HFFc6 (cell line): ENCODE measurements around the gene PRG3. TPM values are rescaled to one million over a fixed set of nuclear protein-coding genes. Genes with fewer than 3 reads are reported as not detected.

Source experiments
- DNase-seq: peaks from one replicate; pipeline ENCODE4 v3.0.0-alpha.2; 2018
- H3K27ac Mint-ChIP-seq: 2 replicates; pipeline ENCODE4 v1.8.0; 2020; ENCODE audit warnings: mild to moderate bottlenecking, mixed read lengths
- H3K27me3 Mint-ChIP-seq: 2 replicates; pipeline ENCODE4 v1.8.0; 2021; ENCODE audit warnings: mild to moderate bottlenecking, moderate library complexity, mixed read lengths; ENCODE audit not compliant: insufficient read depth
- H3K36me3 Mint-ChIP-seq: 2 replicates; pipeline ENCODE4 v1.8.0; 2021; ENCODE audit warnings: low read depth, mixed read lengths
- H3K4me1 Mint-ChIP-seq: 2 replicates; pipeline ENCODE4 v1.8.0; 2020; ENCODE audit warnings: low read depth, mixed read lengths
- H3K4me3 Mint-ChIP-seq: 2 replicates; pipeline ENCODE4 v1.8.0; 2020; ENCODE audit warnings: mild to moderate bottlenecking, moderate library complexity, mixed read lengths
- H3K9me3 Mint-ChIP-seq: 2 replicates; pipeline ENCODE4 v1.8.0; 2020; ENCODE audit warnings: mild to moderate bottlenecking, mixed read lengths
- total RNA-seq, 6 experiments: library from RNA; stranded (reverse); fragmentation: NEBNext Ultra II Directional; extraction: Animal tissue kit (Norgen Biotek cat#: 25700); gene quantifications; 2 replicates in 1 of 6; 3 replicates in 5 of 6; pipeline ENCODE4 v1.2.3, GENCODE V29; 2021
- TF ChIP-seq, protein P1 (sequence below): fragments of 200-600 bp; sonication (generic); IDR thresholded peaks from 2 replicates; pipeline ENCODE4 v1.5.0; 2021; ENCODE audit warnings: antibody characterized with exemption, mild to moderate bottlenecking

The PRG3 gene
- total RNA-seq, 6 experiments from 2014 or later: not detected

DNA sequence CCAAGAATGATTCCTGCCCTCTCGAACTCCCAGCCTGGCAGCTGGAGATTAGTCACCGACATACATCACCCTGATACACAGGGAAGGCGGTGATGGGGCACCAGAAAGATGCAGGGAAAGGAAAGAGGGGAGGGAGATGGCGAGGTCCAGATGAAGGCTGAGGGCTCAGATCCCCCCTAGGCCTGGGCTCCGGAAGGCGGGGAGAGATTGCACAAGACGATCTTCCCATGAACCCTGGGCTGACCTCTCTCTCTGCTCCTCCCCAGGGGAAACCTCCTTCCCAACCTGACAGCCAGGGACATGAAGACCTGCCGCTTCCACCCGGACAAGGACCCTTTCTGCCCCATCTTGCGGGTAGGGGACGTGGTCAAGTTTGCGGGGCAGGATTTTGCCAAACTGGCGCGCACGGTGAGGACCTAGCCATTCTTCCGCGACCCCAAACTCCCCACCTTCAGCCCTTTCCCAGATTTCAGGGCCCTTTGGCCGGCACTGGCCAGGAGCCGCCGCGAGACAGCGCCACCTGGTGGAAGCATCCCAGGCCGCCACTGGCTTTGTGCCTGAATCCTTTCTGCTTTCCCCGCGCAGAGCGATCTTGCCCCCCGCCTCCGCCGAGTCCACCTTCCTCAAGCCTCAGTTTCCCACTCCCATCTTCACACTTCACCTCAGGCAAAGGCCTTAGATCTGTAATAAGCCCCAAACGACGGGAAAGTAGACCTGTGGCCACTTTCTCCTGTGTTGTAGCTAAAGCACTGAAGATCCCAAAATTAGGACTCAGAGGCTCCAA is 31.3 kb downstream of the PRG3 start:
- no peak for DNase-seq
- Mint-ChIP-seq H3K4me3 (peak overlapping the region; percentile 12; the same call in 1 of the 2 replicates), H3K36me3 (no peaks in the 10 kb centered on the region), H3K9me3 (peaks cover 7% of the 10 kb centered on the region; the same call in 1 of the 2 replicates), H3K4me1 (peaks cover 8% of the 10 kb centered on the region; the same call in 1 of the 2 replicates), H3K27ac (no peak overlapping the region), H3K27me3 (peaks cover 23% of the 10 kb centered on the region)
- TF ChIP-seq, protein P1, sequence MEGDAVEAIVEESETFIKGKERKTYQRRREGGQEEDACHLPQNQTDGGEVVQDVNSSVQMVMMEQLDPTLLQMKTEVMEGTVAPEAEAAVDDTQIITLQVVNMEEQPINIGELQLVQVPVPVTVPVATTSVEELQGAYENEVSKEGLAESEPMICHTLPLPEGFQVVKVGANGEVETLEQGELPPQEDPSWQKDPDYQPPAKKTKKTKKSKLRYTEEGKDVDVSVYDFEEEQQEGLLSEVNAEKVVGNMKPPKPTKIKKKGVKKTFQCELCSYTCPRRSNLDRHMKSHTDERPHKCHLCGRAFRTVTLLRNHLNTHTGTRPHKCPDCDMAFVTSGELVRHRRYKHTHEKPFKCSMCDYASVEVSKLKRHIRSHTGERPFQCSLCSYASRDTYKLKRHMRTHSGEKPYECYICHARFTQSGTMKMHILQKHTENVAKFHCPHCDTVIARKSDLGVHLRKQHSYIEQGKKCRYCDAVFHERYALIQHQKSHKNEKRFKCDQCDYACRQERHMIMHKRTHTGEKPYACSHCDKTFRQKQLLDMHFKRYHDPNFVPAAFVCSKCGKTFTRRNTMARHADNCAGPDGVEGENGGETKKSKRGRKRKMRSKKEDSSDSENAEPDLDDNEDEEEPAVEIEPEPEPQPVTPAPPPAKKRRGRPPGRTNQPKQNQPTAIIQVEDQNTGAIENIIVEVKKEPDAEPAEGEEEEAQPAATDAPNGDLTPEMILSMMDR: peak; percentile 95

DNA sequence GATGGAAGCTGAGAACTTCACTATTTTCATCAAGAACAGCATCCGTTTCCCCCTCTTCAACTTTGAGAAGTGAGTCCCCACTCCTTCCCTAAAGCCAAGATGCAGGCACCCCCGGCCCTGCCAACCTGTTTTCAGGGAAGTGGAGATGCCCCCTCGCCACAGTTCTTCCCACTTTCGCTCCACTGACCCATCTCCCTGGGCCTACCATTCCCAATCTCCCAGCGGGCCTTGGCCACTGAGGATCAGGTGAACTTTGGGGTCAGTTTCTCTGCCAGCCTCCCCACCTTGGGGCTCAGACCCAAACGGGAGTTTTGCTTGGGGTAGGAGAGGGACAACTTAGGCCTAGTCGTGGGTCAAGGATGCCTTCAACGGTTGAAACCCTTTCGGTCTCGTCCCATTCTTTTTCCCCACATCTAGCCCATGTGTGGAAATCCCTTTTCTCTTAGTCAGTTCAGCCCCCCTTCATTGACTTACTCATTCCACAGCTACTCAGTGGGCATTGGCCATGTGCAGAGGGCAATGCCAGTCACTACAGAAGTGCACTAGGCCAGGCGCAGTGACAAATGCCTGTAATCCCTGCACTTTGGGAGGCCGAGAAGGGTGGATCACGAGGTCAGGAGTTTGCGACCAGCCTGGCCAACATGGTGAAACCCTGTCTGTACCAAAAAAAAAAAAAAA is 32.2 kb downstream of the PRG3 start:
- Mint-ChIP-seq H3K27ac (no peak overlapping the region), H3K27me3 (peaks cover 17% of the 10 kb centered on the region), H3K4me3 (no peak overlapping the region), H3K36me3 (no peaks in the 10 kb centered on the region), H3K9me3 (peaks cover 7% of the 10 kb centered on the region; the same call in 1 of the 2 replicates), H3K4me1 (peaks cover 8% of the 10 kb centered on the region; the same call in 1 of the 2 replicates)
- DNase-seq: no peak
- TF ChIP-seq, protein P1: no peak

DNA sequence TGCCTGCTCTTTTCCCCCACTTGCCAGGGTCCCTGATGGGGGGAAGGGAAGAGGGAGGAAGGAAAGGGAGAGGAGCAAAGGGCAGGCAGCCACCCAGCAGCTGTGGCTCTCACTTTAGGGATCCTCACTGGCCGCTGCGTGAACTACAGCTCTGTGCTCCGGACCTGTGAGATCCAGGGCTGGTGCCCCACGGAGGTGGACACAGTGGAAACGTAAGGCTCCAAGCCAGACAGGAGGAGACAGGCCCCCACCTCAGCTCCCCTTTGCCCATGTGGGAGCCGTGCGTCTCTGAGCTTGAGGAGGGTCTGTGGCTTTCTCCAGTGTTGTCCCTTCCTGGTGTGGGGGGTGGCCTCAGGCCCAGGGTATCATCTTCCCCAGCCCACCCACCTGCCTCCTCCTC is 32.9 kb downstream of the PRG3 start:
- Mint-ChIP-seq H3K4me1 (peaks cover 8% of the 10 kb centered on the region; the same call in 1 of the 2 replicates), H3K4me3 (no peak overlapping the region), H3K27ac (no peak overlapping the region), H3K9me3 (peaks cover 7% of the 10 kb centered on the region; the same call in 1 of the 2 replicates), H3K27me3 (peaks cover 17% of the 10 kb centered on the region), H3K36me3 (no peaks in the 10 kb centered on the region)
- TF ChIP-seq, protein P1: no peak
- DNase-seq: no peak

DNA sequence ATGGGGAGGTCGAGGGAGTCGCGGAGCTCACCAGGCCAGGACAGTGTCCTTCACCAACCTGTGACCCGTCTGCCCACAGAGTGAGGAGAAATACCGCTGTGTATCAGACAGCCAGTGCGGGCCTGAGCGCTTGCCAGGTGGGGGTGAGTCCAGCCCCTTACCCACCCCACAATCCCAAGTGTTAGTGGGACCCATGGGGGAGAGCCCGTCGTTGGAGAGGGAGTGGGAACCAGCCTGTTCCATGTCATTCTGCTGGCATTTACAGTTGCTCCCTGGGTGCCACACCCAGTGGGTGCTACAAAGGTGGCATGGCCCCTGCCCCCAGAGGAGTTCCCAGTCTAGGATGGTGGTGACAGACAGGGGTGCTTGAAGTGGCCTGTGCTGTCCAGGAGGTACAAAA is 33.6 kb downstream of the PRG3 start:
- DNase-seq: no peak
- Mint-ChIP-seq H3K9me3 (peaks cover 7% of the 10 kb centered on the region; the same call in 1 of the 2 replicates), H3K4me3 (no peak overlapping the region), H3K4me1 (peaks cover 8% of the 10 kb centered on the region; the same call in 1 of the 2 replicates), H3K27ac (no peak overlapping the region), H3K36me3 (no peaks in the 10 kb centered on the region), H3K27me3 (peaks cover 14% of the 10 kb centered on the region)
- TF ChIP-seq, protein P1: no peak

DNA sequence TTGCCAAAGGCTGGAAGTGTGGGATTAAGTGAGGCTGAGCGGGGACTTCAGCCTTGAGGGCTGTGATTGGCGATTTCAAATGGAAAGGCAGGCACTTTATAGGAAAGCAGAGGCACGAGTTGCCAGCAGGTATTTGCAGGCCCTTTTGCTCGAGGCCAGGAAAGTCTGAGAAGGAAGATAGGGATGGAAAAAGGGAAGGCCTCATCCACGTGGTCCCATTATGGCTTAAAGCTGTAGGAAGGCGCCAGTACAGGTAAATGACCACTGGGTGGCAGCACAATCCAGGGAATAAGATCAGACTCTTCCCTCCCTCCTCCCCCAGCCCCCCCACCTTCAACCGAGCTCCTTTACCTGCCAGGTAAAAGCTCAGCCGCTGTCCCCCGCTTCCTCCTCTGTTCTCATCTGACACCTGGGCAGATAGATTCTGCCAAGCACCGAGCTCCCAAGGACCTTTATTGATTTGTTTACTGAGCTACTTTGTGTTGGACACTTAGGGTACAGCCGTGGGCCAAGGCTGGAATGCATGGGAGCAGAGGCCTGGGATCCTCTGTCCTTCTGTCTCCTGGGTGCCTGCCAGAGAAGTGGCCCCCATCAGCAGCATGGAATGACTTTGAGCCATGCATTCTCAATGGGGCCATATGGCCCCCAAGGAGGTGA is 35.3 kb downstream of the PRG3 start:
- DNase-seq: peak; percentile 49

More for the DNA sequence above, 35.3 kb downstream of the PRG3 start:
- no peak overlapping the region for H3K4me3 Mint-ChIP-seq
- no peaks in the 10 kb centered on the region for H3K9me3 Mint-ChIP-seq
- TF ChIP-seq, protein P1: peak; percentile 92
- peaks cover 22% of the 10 kb centered on the region for H3K27me3 Mint-ChIP-seq
- H3K36me3 Mint-ChIP-seq: no peaks in the 10 kb centered on the region
- H3K4me1 Mint-ChIP-seq: peaks cover 8% of the 10 kb centered on the region; the same call in 1 of the 2 replicates
- no peak overlapping the region for H3K27ac Mint-ChIP-seq
